ENCODE results near the gene NABP2. TPM values are rescaled to one million over a fixed set of nuclear protein-coding genes. Genes with fewer than 3 reads are reported as not detected.
A peak's percentile ranks its signal among the peaks of the same experiment; 100 is the strongest.
"Not testable (repeated sequence)": the region's sequence is repeated elsewhere in the genome, so short reads cannot be mapped to it uniquely, and the experiment has no call there.

NABP2 gene
- total RNA-seq, 4 donors from 2014 or later: 13.2 to 24.3 (median 17.2) TPM

DNA sequence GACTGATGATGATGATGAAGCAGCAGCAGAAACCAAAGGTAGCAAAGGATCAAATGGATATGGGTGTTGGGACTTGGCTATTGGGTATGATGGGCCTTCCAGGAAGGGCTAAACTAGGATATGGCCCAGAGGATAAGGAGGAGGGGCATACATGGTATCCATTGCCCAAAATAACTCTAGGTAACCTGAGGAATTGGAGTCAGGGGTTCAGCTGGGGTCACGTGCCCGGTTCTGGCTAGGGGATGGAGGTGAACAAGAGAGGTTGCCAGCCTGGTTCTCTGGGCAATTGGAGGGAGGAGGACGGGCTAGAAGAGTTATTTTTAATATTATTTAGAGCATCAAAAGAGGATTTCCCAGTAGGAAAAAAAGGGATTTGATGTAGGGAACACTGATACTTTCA lies 36.8 kb downstream of the NABP2 start:
- no peak for TF ChIP-seq CTCF (IDR thresholded peaks at IDR 0.05)
- no peak for DNase-seq (ENCODE audit: low spot score)
- no peak for ATAC-seq (ENCODE audit: low FRiP score)

GRCh38 chr12:56261503-56262232 lies 37.5 kb downstream of the NABP2 start:
- DNase-seq (ENCODE audit: low spot score) (no peak), ATAC-seq (ENCODE audit: low FRiP score) (no peak)
- no peak for TF ChIP-seq CTCF (IDR thresholded peaks at IDR 0.05)

GRCh38 chr12:56262955-56263354 lies 38.8 kb downstream of the NABP2 start:
- not testable (repeated sequence) for DNase-seq (ENCODE audit: low spot score); ATAC-seq (ENCODE audit: low FRiP score)

DNA sequence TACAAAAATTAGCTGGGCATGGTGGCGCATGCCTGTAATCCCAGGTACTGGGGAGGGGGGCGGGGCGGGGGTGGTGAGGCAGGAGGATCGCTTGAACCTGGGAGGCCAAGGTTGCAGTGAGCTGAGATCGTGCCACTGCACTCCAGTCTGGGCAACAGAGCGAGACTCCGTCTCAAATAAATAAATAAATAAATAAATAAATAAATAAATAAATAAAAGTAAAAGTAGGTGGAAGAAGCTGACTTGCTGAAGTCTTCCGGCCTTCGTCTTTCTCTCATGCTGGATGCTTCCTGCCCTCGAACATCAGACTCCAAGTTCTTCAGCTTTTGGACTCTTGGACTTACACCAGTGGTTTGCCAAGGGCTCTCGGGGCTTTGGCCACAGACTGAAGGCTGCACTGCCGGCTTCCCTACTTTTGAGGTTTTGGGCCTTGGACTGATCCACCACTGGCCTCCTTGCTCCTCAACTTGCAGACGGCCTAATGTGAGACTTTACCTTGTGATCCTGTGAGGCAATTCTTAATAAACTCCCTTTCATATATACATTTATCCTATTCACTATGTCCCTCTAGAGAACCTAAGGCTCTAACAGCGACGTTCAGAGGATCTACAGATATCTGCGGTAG lies 42.0 kb downstream of the NABP2 start:
- not testable (repeated sequence) for DNase-seq (ENCODE audit: low spot score); ATAC-seq (ENCODE audit: low FRiP score)

DNA sequence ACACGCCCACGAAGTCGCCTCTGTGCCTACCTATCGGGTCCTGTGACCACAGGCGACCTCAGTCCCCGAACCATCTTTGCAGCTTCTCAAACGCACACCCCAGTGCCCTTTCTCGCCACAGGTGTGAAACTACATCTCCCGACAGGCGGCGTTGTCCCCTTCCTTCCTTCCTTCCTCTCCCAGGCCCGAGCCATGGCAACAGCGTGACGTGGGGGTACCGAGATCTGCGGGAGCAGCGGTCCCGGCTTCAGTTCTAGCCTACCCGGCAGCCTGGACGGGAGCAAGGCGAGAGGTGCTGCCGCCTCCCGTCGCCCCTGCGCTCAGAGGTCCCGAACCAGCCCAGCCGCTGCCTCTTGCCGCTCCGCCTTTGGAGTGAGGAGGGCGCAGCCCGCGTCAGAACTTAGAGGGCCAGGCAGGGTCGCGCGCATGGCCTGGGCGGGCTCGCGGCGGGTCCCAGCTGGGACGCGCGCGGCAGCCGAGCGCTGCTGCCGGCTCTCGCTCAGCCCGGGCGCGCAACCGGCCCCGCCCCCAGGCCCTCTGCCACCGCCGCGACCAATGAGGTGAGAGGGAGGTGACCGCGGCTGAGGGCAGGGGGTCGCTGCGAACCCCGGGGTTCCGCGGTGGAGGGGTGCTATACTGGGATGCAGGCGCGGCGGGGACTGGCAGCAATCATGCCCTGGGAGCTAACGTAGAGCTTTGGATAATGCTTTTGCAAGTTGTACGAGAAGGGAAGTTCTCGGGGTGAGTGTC lies 42.7 kb downstream of the NABP2 start, which contains the start of gene COQ10A:
TSS of gene COQ10A (plus strand) at position 250 of the 750 bp plus-strand sequence. CDS start at position 427, 177 bp downstream.
- peak in 1 of 3 donors; percentile 19 for TF ChIP-seq CTCF (IDR thresholded peaks at IDR 0.05)
- ATAC-seq (ENCODE audit: low FRiP score) (peak; percentile 95), DNase-seq (ENCODE audit: low spot score) (peak; percentile 76)

DNA sequence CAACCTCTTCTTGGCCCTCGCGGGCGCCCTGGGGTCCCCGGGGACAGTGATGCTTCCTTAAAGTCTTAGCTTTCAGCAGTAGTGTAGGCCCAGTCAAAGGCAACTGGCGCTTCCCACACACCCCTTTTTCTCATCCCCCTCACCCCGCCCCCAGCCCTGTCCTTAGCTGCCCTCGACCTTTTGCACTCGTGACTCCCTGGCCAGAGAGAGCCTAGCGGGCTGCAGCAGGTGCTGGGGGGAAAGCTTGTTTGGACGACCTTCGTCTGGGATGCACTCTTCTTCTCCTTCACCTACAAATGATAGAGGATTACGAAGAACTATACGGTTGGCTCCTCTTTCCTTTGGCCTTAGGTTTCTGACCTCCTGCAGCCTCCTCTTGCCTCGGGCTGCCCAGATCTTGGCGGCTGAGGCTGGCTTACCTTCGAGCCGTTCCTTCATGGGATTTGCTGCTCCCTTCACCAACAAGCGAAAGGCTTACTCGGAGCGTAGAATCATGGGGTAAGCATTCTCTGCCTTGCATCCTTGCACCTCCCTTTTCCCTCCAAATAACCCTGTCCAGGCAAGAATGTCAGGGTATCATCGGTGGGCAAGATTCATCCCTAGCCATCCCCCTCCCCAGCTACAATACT lies 43.4 kb downstream of the NABP2 start:
- ATAC-seq (ENCODE audit: low FRiP score) (peak; percentile 38), DNase-seq (ENCODE audit: low spot score) (no peak)
- no peak for TF ChIP-seq CTCF (IDR thresholded peaks at IDR 0.05)

GRCh38 chr12:56271031-56271430 lies 46.9 kb downstream of the NABP2 start:
- no peak for ATAC-seq (ENCODE audit: low FRiP score)
- TF ChIP-seq CTCF (IDR thresholded peaks at IDR 0.05): no peak

DNA sequence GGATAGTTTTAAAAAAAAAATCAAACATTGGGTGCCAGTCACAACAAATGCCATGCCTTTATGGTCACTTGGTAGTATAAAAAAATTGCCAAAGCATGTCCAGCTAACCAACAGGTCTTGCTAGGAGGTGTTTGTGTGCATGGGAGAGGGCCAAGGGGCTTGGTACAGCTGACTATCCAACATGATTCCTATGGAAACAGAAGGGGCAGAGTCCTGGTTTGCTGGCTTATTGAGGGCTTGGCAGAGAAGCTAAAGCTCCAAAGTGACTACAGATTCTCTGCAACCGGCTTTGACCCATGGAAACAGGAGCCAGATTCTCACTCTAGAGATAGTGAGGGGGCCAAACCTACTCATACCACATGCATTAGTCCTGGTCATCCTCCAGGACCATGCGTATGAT lies 48.3 kb downstream of the NABP2 start:
- not testable (repeated sequence) for DNase-seq (ENCODE audit: low spot score); ATAC-seq (ENCODE audit: low FRiP score)

More at GRCh38 chr12:56271031-56271430, 46.9 kb downstream of the NABP2 start:
- DNase-seq (ENCODE audit: low spot score): no peak
